GM23338 (cell line): Measurements from ENCODE around the gene ITGA4. TPM values are rescaled to one million over a fixed set of nuclear protein-coding genes. Genes with fewer than 3 reads are reported as not detected.

Experiments
- ATAC-seq: fragments of 200-7000 bp; cut with Tn5 transposase; 3 replicates; pipeline ENCODE4 v1.9.1; 2020
- DNase-seq: peaks from one replicate; pipeline ENCODE4 v3.0.0-alpha.2; 2015; ENCODE audit warnings: low spot score
- H2AFZ ChIP-seq: fragments of 200-600 bp; sonication (generic); 2 replicates; pipeline ENCODE4 v1.8.0; 2016; ENCODE audit warnings: antibody characterized with exemption, mild to moderate bottlenecking, moderate library complexity
- H3F3A ChIP-seq: fragments of 200-600 bp; sonication (generic); replicated peaks from 2 replicates; pipeline ENCODE4 v1.8.0; 2017; ENCODE audit warnings: antibody characterized with exemption, mixed run types, low read depth
- H3K27ac ChIP-seq: fragments of 200-600 bp; sonication (generic); 2 replicates; pipeline ENCODE4 v1.6.1; 2016; ENCODE audit warnings: low read depth
- H3K27me3 ChIP-seq: fragments of 200-600 bp; sonication (generic); 2 replicates; pipeline ENCODE4 v1.8.0; 2016; ENCODE audit warnings: mild to moderate bottlenecking, mixed run types, moderate library complexity; ENCODE audit not compliant: insufficient read depth
- H3K36me3 ChIP-seq: fragments of 200-600 bp; sonication (generic); 2 replicates; pipeline ENCODE4 v1.8.0; 2016; ENCODE audit warnings: mild to moderate bottlenecking; ENCODE audit not compliant: insufficient read depth
- H3K4me1 ChIP-seq: fragments of 200-600 bp; sonication (generic); 2 replicates; pipeline ENCODE4 v1.8.0; 2016; ENCODE audit warnings: mild to moderate bottlenecking, moderate library complexity; ENCODE audit not compliant: insufficient read depth
- H3K4me2 ChIP-seq: fragments of 200-600 bp; sonication (generic); 2 replicates; pipeline ENCODE4 v1.7.1; 2017; ENCODE audit warnings: mixed run types
- H3K4me3 ChIP-seq: fragments of 200-600 bp; sonication (generic); 2 replicates; pipeline ENCODE4 v1.6.1; 2016; ENCODE audit warnings: mixed run types
- H3K79me2 ChIP-seq: fragments of 200-600 bp; sonication (generic); replicated peaks from 2 replicates; pipeline ENCODE4 v1.8.0; 2017; ENCODE audit warnings: mild to moderate bottlenecking; ENCODE audit not compliant: insufficient read depth
- H3K9me2 ChIP-seq: fragments of 200-600 bp; sonication (generic); 2 replicates; pipeline ENCODE4 v1.8.0; 2017; ENCODE audit not compliant: insufficient read depth
- H4K20me1 ChIP-seq: fragments of 200-600 bp; sonication (generic); replicated peaks from 2 replicates; pipeline ENCODE4 v1.8.0; 2017; ENCODE audit warnings: mild to moderate bottlenecking; ENCODE audit not compliant: insufficient read depth
- H3K27ac Mint-ChIP-seq: 2 replicates; pipeline ENCODE4 v1.8.0; 2020; ENCODE audit warnings: inconsistent platforms, mild to moderate bottlenecking, moderate library complexity, mixed read lengths
- H3K27me3 Mint-ChIP-seq: 3 replicates; pipeline ENCODE4 v1.8.0; 2022; ENCODE audit warnings: low read depth, mild to moderate bottlenecking, moderate library complexity, mixed read lengths, inconsistent platforms; ENCODE audit not compliant: insufficient read depth, poor library complexity
- H3K36me3 Mint-ChIP-seq: 3 replicates; pipeline ENCODE4 v1.8.0; 2021; ENCODE audit warnings: low read depth, mild to moderate bottlenecking, inconsistent platforms, moderate library complexity, mixed read lengths
- H3K4me1 Mint-ChIP-seq: 3 replicates; pipeline ENCODE4 v1.8.0; 2020; ENCODE audit warnings: mild to moderate bottlenecking, inconsistent platforms, mixed read lengths
- H3K4me3 Mint-ChIP-seq: 3 replicates; pipeline ENCODE4 v1.8.0; 2021; ENCODE audit warnings: moderate library complexity, mild to moderate bottlenecking, inconsistent platforms, mixed read lengths
- H3K9me3 Mint-ChIP-seq: 3 replicates; pipeline ENCODE4 v1.8.0; 2020; ENCODE audit warnings: moderate library complexity, mild to moderate bottlenecking, inconsistent platforms, mixed read lengths
- CREB1 ChIP-seq: fragments of 250-450 bp; sonication (Bioruptor Pico); IDR thresholded peaks from 2 replicates; pipeline ENCODE4 v1.5.0; 2020; ENCODE audit warnings: low read depth, mild to moderate bottlenecking, moderate library complexity
- EZH2 ChIP-seq: fragments of 200-600 bp; sonication (generic); IDR thresholded peaks from one replicate; pipeline ENCODE4 v1.8.0; 2017; ENCODE audit warnings: antibody characterized with exemption, mild to moderate bottlenecking, low read depth; ENCODE audit not compliant: unreplicated experiment
- EZH2phosphoT487 ChIP-seq: fragments of 200-600 bp; sonication (generic); IDR thresholded peaks from one replicate; pipeline ENCODE4 v1.8.1; 2018; ENCODE audit warnings: antibody characterized with exemption; ENCODE audit not compliant: unreplicated experiment
- JUNB ChIP-seq: IDR thresholded peaks from one replicate; pipeline ENCODE4 v1.6.1; 2016; ENCODE audit warnings: antibody characterized with exemption; ENCODE audit not compliant: unreplicated experiment
- NANOG ChIP-seq: IDR thresholded peaks from 2 replicates; pipeline ENCODE4 v1.6.1; 2016; ENCODE audit warnings: antibody characterized with exemption, borderline replicate concordance
- POLR2AphosphoS5 ChIP-seq: IDR thresholded peaks from 2 replicates; pipeline ENCODE4 v1.6.1; 2016; ENCODE audit warnings: antibody characterized with exemption, low read depth
- STAT1 ChIP-seq: IDR thresholded peaks from one replicate; pipeline ENCODE4 v1.6.1; 2016; ENCODE audit warnings: antibody characterized with exemption; ENCODE audit not compliant: unreplicated experiment
- ZNF114 ChIP-seq: fragments of 250-450 bp; sonication (Bioruptor Pico); IDR thresholded peaks from 2 replicates; pipeline ENCODE4 v1.5.0; 2020; ENCODE audit warnings: mild to moderate bottlenecking, moderate library complexity
- ZNF331 ChIP-seq: fragments of 250-450 bp; sonication (Bioruptor Pico); IDR thresholded peaks from 2 replicates; pipeline ENCODE4 v1.5.0; 2020; ENCODE audit warnings: low read depth, mild to moderate bottlenecking, moderate library complexity
- polyA plus RNA-seq: library from polyadenylated mRNA; unstranded; fragments of >200 nt; fragmentation: Nextera tagmentation; extraction: Ambion mirVana; gene quantifications from 2 replicates; pipeline ENCODE4 v1.2.1, GENCODE V29; 2016
- total RNA-seq: library from RNA; depleted of rRNA; stranded (reverse); fragments of >200 nt; shearing (Covaris generic); gene quantifications from 2 replicates; pipeline ENCODE4 v1.2.3, GENCODE V29; 2014
- TF ChIP-seq, protein P1 (sequence below): IDR thresholded peaks from one replicate; pipeline ENCODE4 v1.6.1; 2018; ENCODE audit warnings: antibody characterized with exemption; ENCODE audit not compliant: unreplicated experiment
- TF ChIP-seq, protein P2 (sequence below): fragments of 250-450 bp; sonication (Bioruptor Pico); IDR thresholded peaks from 2 replicates; pipeline ENCODE4 v1.5.0; 2020; ENCODE audit warnings: mild to moderate bottlenecking, moderate library complexity
- TF ChIP-seq, protein P3 (sequence below), 2 experiments: fragments of 200-600 bp in 1 of 2; sonication (generic) in 1 of 2; conservative IDR thresholded peaks; 2 replicates each; pipeline versions ENCODE4 v1.5.1 to v1.6.1; 2016 to 2017; ENCODE audit warnings: antibody characterized with exemption in 2 of 2, low read depth in 2 of 2, mild to moderate bottlenecking in 2 of 2, moderate library complexity in 1 of 2
- TF ChIP-seq, protein P4 (sequence below): IDR thresholded peaks from 2 replicates; pipeline ENCODE4 v1.6.1; 2016; ENCODE audit warnings: antibody characterized with exemption

Gene ITGA4
- total and polyA plus RNA-seq, 2 experiments from 2014 or later, result 1.2 to 4.6 TPM

DNA sequence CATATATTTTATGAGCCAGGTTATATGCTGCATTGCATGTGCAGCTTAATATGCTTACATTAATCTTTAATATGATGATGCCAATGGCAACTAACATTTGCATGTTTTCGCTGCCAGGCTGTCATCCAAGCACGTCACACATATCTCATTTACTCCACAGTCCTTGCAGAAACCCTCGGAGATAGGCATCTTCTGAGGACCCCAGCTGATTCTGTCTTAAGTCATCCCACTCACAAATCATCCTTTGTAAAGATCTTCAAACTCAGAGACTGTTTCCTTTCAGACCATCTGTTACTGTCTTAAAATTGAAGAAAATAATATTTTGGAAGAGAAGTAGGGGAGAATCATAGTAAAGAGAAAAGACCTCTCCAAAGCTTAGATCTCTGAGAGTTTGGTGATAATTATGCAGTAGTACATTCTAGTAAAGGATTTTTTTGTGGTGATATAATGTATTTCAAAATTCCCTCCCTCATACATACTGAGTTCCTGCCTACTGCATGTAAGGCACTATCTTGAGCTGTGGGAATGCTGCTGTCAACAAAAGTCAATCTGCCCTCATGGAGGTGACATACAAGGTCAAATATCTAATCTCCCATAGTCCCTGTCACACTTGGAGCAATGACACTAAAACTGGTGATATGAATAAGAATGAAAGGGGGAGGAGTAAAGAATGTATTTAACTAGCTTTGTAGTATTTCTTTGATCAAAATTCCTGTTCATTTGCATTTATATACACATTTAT lies 11.0 kb downstream of the ITGA4 start:
- no peak overlapping the region for H3K4me2 ChIP-seq
- H2AFZ ChIP-seq, result no peak overlapping the region
- H3K4me1 Mint-ChIP-seq, result peaks cover 13% of the 10 kb centered on the region; the same call in 2 of the 3 replicates
- no peak overlapping the region for H3K27ac ChIP-seq
- H4K20me1 ChIP-seq, result no peaks in the 10 kb centered on the region
- DNase-seq (no peak), ATAC-seq (no peak)
- H3K9me2 ChIP-seq, result no peaks in the 10 kb centered on the region
- H3K27ac Mint-ChIP-seq, result no peak overlapping the region
- H3K36me3 Mint-ChIP-seq, result no peaks in the 10 kb centered on the region
- no peaks in the 10 kb centered on the region for H3F3A ChIP-seq
- no peaks in the 10 kb centered on the region for H3K27me3 ChIP-seq
- no peak overlapping the region for H3K4me3 Mint-ChIP-seq
- H3K79me2 ChIP-seq, result no peaks in the 10 kb centered on the region
- peaks cover 7% of the 10 kb centered on the region; the same call in 1 of the 2 replicates for H3K4me1 ChIP-seq
- TF ChIP-seq JUNB, result no peak
- TF ChIP-seq, protein P1, sequence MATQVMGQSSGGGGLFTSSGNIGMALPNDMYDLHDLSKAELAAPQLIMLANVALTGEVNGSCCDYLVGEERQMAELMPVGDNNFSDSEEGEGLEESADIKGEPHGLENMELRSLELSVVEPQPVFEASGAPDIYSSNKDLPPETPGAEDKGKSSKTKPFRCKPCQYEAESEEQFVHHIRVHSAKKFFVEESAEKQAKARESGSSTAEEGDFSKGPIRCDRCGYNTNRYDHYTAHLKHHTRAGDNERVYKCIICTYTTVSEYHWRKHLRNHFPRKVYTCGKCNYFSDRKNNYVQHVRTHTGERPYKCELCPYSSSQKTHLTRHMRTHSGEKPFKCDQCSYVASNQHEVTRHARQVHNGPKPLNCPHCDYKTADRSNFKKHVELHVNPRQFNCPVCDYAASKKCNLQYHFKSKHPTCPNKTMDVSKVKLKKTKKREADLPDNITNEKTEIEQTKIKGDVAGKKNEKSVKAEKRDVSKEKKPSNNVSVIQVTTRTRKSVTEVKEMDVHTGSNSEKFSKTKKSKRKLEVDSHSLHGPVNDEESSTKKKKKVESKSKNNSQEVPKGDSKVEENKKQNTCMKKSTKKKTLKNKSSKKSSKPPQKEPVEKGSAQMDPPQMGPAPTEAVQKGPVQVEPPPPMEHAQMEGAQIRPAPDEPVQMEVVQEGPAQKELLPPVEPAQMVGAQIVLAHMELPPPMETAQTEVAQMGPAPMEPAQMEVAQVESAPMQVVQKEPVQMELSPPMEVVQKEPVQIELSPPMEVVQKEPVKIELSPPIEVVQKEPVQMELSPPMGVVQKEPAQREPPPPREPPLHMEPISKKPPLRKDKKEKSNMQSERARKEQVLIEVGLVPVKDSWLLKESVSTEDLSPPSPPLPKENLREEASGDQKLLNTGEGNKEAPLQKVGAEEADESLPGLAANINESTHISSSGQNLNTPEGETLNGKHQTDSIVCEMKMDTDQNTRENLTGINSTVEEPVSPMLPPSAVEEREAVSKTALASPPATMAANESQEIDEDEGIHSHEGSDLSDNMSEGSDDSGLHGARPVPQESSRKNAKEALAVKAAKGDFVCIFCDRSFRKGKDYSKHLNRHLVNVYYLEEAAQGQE, result no peak
- TF ChIP-seq EZH2phosphoT487, result no peak
- TF ChIP-seq NANOG, result no peak
- TF ChIP-seq, protein P2, sequence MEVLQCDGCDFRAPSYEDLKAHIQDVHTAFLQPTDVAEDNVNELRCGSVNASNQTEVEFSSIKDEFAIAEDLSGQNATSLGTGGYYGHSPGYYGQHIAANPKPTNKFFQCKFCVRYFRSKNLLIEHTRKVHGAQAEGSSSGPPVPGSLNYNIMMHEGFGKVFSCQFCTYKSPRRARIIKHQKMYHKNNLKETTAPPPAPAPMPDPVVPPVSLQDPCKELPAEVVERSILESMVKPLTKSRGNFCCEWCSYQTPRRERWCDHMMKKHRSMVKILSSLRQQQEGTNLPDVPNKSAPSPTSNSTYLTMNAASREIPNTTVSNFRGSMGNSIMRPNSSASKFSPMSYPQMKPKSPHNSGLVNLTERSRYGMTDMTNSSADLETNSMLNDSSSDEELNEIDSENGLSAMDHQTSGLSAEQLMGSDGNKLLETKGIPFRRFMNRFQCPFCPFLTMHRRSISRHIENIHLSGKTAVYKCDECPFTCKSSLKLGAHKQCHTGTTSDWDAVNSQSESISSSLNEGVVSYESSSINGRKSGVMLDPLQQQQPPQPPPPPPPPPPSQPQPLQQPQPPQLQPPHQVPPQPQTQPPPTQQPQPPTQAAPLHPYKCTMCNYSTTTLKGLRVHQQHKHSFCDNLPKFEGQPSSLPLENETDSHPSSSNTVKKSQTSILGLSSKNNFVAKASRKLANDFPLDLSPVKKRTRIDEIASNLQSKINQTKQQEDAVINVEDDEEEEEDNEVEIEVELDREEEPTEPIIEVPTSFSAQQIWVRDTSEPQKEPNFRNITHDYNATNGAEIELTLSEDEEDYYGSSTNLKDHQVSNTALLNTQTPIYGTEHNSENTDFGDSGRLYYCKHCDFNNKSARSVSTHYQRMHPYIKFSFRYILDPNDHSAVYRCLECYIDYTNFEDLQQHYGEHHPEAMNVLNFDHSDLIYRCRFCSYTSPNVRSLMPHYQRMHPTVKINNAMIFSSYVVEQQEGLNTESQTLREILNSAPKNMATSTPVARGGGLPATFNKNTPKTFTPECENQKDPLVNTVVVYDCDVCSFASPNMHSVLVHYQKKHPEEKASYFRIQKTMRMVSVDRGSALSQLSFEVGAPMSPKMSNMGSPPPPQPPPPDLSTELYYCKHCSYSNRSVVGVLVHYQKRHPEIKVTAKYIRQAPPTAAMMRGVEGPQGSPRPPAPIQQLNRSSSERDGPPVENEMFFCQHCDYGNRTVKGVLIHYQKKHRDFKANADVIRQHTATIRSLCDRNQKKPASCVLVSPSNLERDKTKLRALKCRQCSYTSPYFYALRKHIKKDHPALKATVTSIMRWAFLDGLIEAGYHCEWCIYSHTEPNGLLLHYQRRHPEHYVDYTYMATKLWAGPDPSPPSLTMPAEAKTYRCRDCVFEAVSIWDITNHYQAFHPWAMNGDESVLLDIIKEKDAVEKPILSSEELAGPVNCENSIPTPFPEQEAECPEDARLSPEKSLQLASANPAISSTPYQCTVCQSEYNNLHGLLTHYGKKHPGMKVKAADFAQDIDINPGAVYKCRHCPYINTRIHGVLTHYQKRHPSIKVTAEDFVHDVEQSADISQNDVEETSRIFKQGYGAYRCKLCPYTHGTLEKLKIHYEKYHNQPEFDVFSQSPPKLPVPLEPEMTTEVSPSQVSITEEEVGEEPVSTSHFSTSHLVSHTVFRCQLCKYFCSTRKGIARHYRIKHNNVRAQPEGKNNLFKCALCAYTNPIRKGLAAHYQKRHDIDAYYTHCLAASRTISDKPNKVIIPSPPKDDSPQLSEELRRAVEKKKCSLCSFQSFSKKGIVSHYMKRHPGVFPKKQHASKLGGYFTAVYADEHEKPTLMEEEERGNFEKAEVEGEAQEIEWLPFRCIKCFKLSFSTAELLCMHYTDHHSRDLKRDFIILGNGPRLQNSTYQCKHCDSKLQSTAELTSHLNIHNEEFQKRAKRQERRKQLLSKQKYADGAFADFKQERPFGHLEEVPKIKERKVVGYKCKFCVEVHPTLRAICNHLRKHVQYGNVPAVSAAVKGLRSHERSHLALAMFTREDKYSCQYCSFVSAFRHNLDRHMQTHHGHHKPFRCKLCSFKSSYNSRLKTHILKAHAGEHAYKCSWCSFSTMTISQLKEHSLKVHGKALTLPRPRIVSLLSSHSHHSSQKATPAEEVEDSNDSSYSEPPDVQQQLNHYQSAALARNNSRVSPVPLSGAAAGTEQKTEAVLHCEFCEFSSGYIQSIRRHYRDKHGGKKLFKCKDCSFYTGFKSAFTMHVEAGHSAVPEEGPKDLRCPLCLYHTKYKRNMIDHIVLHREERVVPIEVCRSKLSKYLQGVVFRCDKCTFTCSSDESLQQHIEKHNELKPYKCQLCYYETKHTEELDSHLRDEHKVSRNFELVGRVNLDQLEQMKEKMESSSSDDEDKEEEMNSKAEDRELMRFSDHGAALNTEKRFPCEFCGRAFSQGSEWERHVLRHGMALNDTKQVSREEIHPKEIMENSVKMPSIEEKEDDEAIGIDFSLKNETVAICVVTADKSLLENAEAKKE (CRISPR knock-in tag), result no peak
- TF ChIP-seq EZH2, result no peak
- TF ChIP-seq, protein P3, sequence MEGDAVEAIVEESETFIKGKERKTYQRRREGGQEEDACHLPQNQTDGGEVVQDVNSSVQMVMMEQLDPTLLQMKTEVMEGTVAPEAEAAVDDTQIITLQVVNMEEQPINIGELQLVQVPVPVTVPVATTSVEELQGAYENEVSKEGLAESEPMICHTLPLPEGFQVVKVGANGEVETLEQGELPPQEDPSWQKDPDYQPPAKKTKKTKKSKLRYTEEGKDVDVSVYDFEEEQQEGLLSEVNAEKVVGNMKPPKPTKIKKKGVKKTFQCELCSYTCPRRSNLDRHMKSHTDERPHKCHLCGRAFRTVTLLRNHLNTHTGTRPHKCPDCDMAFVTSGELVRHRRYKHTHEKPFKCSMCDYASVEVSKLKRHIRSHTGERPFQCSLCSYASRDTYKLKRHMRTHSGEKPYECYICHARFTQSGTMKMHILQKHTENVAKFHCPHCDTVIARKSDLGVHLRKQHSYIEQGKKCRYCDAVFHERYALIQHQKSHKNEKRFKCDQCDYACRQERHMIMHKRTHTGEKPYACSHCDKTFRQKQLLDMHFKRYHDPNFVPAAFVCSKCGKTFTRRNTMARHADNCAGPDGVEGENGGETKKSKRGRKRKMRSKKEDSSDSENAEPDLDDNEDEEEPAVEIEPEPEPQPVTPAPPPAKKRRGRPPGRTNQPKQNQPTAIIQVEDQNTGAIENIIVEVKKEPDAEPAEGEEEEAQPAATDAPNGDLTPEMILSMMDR (conservative IDR thresholded peaks at IDR 0.05; ENCODE audit: low read depth in 2 of 2), result no peak
- no peak for TF ChIP-seq POLR2AphosphoS5
- TF ChIP-seq, protein P4, sequence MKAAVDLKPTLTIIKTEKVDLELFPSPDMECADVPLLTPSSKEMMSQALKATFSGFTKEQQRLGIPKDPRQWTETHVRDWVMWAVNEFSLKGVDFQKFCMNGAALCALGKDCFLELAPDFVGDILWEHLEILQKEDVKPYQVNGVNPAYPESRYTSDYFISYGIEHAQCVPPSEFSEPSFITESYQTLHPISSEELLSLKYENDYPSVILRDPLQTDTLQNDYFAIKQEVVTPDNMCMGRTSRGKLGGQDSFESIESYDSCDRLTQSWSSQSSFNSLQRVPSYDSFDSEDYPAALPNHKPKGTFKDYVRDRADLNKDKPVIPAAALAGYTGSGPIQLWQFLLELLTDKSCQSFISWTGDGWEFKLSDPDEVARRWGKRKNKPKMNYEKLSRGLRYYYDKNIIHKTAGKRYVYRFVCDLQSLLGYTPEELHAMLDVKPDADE, result no peak
- no peak for TF ChIP-seq ZNF114
- TF ChIP-seq ZNF331 (CRISPR knock-in tag), result no peak
- TF ChIP-seq STAT1, result no peak
- no peak for TF ChIP-seq CREB1 (CRISPR knock-in tag)
- H3K27me3 Mint-ChIP-seq, result no peaks in the 10 kb centered on the region
- no peak overlapping the region for H3K4me3 ChIP-seq
- H3K9me3 Mint-ChIP-seq, result no peaks in the 10 kb centered on the region
- no peaks in the 10 kb centered on the region for H3K36me3 ChIP-seq
